ENCODE data around the gene KLHL24.

KLHL24 gene

DNA sequence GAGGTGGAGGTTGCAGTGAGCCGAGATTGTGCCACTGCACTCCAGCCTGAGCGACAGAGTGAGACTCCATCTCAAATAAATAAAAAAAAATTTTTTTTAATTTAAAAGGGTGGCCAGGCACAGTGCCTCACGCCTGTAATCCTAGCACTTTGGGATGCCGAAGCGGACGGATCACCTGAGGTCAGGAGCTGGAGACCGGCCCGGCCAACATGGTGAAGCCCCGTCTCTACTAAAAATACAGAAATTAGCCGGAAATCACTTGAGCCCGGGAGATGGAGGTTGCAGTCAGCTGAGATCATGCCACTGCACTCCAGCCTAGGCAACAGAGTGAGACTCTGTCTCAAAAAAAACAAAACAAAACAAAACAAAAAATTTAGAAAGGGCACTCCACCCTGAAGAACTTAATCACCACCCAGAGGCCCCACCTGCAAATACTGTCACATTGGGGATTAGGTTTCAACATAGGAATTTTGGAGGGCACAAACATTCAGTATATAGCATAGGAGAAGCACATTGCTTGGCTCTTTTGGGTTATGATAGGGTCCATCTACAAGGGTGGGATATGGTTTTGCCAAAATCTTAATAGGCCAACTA, 55.1 kb downstream of the KLHL24 start:
- no peak for DNase-seq (ENCODE audit: extremely low read depth, low read depth)
- TF ChIP-seq, protein P1, sequence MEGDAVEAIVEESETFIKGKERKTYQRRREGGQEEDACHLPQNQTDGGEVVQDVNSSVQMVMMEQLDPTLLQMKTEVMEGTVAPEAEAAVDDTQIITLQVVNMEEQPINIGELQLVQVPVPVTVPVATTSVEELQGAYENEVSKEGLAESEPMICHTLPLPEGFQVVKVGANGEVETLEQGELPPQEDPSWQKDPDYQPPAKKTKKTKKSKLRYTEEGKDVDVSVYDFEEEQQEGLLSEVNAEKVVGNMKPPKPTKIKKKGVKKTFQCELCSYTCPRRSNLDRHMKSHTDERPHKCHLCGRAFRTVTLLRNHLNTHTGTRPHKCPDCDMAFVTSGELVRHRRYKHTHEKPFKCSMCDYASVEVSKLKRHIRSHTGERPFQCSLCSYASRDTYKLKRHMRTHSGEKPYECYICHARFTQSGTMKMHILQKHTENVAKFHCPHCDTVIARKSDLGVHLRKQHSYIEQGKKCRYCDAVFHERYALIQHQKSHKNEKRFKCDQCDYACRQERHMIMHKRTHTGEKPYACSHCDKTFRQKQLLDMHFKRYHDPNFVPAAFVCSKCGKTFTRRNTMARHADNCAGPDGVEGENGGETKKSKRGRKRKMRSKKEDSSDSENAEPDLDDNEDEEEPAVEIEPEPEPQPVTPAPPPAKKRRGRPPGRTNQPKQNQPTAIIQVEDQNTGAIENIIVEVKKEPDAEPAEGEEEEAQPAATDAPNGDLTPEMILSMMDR (IDR thresholded peaks at IDR 0.05; ENCODE audit: low read depth, low read length), result no peak

DNA sequence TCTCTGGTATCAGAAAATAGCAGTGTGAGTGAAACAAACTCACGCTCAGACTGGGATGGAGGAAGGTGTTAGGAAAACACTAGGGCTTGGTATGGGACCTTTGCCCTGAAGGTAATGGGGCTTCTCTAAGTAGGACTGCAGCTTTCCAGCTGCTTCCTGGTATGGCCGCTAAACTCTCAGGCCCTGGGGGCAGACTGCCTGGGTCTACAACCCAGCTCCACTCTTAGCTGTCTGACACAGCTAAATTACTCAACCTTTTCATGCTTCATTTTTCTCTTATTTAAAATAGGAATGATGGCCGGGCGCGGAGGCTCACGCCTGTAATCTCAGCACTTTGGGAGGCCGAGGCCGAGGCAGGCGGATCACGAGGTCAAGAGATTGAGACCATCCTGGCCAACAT, 57.0 kb downstream of the KLHL24 start:
- DNase-seq (ENCODE audit: extremely low read depth, low read depth), result no peak
- TF ChIP-seq, protein P1 (IDR thresholded peaks at IDR 0.05; ENCODE audit: low read depth, low read length), result no peak

DNA sequence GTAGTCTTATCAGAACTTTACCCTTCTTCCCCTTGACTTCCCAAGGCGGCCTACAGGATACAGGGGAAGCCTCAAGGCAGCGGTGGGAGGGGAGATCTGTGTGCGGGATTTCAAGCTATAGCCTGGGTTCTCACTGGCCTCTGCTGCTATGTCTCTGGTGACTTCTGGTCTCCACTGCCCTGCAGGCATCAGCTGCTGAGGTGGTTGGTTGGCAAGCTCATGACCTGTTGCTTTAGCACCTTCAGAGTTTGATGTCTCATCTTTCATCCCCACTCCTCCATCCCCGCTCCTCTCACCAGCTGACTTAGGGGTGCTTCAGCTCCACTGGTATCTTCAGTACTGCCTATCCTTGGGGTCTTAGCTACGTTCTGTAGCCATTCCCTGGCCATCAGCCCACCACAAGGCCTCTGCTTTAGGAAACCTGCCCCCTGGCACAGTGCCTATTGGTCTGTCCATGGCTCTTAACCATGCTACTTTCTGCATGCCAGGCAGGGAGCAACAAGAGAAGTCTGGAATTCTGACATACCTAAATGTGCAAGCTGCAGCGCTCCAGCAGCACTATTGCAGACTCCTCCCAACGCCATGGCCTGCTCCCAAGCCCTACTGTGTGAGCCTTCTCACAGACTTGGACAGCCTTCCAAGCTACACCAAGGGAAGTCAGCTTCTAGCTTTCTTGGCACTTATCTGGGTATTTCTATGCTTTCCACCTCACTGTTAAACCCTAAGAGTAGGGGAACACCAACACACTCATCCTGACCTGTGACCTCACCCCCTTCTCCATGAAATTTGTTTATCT, 60.3 kb downstream of the KLHL24 start:
- TF ChIP-seq, protein P1 (IDR thresholded peaks at IDR 0.05; ENCODE audit: low read depth, low read length), result no peak
- no peak for DNase-seq (ENCODE audit: extremely low read depth, low read depth)

DNA sequence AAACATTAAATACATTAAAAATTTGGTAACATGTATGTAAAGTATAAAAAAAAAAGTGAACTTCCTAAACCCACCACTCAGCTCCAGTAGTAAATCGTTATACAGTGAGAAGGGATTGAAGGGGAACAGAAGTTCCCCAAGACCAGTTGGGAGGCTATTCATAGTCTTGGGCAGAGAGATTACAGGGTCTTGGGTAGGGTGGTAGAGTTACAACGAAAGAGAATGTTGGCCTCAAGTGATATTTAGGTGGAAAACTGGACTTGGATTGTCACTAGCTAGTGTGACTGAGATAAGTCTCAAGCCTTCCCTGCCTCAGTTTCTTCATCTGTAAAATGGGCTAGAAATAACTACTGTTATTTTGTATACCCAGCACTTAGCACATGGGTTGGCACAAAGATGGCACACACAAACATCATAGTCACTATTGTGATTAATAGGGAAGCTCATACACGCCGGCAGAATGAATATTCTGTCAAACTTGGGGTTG, 61.7 kb downstream of the KLHL24 start:
- TF ChIP-seq, protein P1 (IDR thresholded peaks at IDR 0.05; ENCODE audit: low read depth, low read length), result no peak
- DNase-seq (ENCODE audit: extremely low read depth, low read depth), result no peak

DNA sequence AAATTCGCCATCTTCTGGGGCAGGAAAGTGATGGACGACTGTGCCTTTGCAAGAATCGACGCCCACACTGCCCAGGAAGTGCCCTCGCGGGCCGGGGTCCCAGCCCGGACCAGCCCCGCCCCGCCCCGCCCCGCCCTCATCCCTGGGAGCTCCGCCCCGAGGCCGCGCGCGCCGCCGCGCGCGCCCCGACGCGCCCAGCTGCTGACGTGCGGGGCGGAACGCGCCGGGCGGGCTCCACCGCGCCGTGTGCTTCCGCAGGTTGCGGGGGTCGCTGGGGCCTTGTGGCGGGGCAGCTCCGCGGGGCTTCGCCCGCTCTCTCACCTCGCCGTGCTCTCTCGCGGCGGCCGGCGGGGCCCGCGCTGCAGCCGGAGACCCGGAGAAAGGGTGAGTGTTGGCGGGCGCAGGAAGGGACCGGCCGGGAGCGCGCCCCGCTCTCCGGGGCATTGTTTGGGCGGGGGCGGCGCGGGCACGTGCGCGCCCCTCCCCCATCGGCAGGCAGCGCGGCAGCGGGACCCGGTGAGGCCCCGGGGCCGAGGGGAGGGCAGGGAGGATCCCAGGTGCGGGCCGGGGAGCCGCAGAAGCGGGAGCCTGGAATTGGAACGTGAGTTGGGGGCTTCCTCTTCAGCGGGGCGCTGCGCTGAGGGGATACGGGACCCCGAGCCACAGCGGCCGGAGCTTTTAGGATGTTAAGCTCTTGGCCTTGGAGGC, 62.3 kb downstream of the KLHL24 start, which contains the start of gene YEATS2:
Gene YEATS2 (plus strand): TSS at position 188 of the 708 bp plus-strand sequence. CDS start 17,366 bp downstream, outside the sequence.
- DNase-seq (ENCODE audit: extremely low read depth, low read depth), result no peak
- TF ChIP-seq, protein P1 (IDR thresholded peaks at IDR 0.05; ENCODE audit: low read depth, low read length), result no peak

DNA sequence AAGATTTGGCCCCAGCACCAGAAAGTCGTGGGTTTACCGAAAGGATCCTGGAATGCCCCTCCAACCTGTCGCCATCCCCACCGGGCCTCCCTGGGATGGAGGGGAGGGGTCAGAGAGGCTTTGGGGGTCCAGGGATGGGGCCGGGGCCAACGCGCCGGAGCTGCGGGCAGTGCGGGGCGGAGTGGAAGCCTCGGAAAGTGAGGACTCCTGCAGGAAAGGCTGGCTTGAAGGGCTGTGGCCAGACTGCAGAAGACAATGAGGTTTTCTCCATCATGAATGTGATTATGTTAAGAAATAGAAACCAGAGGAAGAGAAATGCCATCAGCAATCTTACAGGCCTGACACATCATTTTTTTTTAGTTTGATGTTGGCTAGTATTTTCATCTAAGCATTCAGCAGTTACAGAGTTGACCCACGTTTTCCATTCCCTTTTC, 62.9 kb downstream of the KLHL24 start:
- TF ChIP-seq, protein P1 (IDR thresholded peaks at IDR 0.05; ENCODE audit: low read depth, low read length), result no peak
- DNase-seq (ENCODE audit: extremely low read depth, low read depth), result no peak

Data from AG09319 (cell line).